GM12864 (cell line): ENCODE data around the gene GPR158.

Experiments used
- DNase-seq: peaks from one replicate; pipeline ENCODE4 v3.0.0-alpha.2; 2011; ENCODE audit warnings: low read depth
- H3K4me3 ChIP-seq: 2 replicates; pipeline ENCODE4 v1.5.1; 2011; ENCODE audit warnings: mild to moderate bottlenecking, low read depth, low read length, control low read depth
- TF ChIP-seq, protein P1 (sequence below): IDR thresholded peaks from 2 replicates; pipeline ENCODE4 v1.5.1; 2011; ENCODE audit warnings: low read depth, mild to moderate bottlenecking, moderate library complexity, low read length, control low read depth, inconsistent platforms; ENCODE audit errors: missing control alignments

Gene GPR158

DNA sequence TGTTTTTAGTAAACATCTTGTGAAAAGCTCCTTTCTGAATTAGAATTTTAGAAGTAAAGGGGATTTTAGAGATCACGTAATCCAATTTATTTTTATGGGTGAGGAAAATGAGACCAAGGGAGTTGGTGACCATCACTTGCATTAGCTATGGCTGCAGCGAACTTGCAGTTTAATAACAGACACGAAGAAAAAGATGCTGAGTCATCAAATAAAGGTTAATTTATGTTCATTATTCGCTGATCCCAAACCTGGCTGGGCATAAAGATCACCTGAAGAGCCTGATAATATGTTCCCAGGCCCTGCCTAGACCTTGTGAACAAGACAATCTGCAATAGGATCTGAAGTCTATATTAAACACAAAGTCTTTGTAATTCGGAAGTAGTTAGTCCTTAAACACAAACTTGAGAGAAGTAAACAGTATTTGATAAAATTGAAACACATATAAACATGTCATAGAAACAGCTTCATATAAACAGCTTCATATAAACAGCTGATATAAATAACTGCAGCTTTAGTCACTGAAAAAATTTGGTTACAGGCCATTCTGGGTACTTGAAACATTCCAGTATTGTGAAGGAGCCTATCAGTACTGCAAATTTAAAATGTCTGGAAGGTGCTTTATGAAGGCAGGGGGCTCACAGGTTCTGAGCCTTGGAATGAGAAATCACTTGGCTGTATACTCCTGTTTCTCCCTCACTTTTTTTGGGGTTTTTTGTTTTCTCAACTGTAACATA lies 16.5 kb downstream of the GPR158 start:
- TF ChIP-seq, protein P1, sequence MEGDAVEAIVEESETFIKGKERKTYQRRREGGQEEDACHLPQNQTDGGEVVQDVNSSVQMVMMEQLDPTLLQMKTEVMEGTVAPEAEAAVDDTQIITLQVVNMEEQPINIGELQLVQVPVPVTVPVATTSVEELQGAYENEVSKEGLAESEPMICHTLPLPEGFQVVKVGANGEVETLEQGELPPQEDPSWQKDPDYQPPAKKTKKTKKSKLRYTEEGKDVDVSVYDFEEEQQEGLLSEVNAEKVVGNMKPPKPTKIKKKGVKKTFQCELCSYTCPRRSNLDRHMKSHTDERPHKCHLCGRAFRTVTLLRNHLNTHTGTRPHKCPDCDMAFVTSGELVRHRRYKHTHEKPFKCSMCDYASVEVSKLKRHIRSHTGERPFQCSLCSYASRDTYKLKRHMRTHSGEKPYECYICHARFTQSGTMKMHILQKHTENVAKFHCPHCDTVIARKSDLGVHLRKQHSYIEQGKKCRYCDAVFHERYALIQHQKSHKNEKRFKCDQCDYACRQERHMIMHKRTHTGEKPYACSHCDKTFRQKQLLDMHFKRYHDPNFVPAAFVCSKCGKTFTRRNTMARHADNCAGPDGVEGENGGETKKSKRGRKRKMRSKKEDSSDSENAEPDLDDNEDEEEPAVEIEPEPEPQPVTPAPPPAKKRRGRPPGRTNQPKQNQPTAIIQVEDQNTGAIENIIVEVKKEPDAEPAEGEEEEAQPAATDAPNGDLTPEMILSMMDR: no peak
- no peak overlapping the region for H3K4me3 ChIP-seq
- no peak for DNase-seq

DNA sequence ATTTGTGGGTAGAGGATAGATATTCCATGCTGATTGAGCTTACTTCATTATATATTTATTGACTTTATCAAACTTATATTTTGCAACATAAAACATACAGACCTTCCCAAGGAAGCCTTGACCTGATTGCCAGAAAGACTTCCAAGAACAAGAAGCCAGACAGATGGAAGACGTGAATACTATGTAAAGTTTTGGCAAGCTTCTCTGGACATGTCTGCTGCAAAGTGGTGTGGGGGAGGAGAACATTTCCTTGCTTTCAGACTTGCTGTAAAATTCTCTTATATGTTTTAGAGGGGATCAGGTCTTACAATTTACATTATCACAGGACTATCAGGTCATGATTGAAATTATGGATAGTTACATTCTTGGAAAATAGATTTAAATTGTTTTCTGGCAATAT lies 23.4 kb downstream of the GPR158 start:
- TF ChIP-seq, protein P1: no peak
- no peak overlapping the region for H3K4me3 ChIP-seq
- no peak for DNase-seq

DNA sequence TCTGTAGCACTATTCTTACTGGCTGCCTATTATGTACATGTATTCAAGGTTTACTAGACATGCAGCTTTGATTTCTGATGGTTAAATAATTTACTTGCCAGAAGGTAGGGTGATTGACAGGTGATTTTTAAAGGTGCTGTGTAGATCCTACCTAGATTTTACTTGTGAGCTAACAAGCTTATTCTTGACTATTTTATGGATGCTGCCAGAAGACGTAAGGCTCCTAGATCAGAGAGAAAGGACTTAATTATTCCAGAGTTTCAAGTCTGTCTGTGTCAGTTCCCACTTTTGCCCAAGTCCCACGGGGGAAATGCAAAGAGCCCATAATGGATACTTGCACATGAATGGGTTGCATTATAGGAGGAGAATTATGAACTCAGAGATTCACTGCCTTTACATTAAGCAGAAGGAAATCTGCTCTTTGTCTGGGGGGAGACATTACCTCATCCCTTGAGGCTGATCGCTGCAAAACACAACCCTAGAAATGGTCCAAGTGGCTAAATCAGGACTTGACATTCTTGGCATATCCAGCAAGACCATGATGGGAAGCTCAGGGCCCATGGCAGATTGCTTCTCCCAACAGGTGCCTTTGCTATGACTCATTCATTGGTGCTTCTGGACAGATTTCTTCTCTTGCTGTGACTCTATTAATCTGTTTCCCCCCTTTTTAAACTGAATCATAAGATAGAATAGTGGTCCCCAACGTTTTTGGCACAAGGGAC lies 32.1 kb downstream of the GPR158 start:
- H3K4me3 ChIP-seq: no peak overlapping the region
- DNase-seq: no peak
- TF ChIP-seq, protein P1: no peak

DNA sequence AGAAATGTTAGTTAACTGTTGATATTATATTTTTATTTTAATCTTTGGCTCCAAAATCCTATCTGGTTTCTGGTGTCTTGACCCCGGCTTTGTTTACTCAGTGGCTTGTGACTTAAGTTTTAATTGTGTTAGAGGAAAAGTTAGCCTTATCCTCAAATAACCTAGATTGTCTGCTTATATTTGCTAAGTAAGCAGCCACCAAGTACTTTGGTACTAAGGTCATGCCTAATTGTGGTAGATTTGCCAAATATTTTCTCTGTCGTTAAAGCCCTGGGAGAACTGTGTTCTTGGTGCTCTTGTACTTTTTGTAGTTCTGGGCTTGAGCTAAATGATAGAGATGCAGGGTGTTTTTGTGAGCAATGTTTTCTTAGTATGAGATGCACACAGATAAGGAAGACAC lies 34.8 kb downstream of the GPR158 start:
- H3K4me3 ChIP-seq: no peak overlapping the region
- DNase-seq: no peak
- TF ChIP-seq, protein P1: no peak

DNA sequence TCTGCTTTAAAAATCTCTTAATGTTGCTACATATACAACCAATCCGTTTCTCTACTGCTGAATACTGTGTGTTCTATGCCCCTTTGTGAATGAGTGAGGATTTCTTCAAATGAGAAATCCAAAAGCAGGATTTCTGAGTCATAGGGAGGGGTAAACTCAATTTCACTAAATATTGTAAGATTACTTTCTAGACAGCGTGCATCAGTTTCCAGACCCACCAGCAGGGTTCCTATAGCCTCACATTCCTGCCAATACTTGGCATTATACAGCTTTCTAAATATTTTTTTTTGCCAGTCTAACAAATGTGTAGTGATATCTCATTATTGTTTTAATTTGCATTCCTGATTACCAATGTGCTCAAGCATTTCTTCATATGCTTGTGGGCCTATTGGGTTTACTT lies 35.5 kb downstream of the GPR158 start:
- TF ChIP-seq, protein P1: no peak
- no peak overlapping the region for H3K4me3 ChIP-seq
- DNase-seq: no peak

DNA sequence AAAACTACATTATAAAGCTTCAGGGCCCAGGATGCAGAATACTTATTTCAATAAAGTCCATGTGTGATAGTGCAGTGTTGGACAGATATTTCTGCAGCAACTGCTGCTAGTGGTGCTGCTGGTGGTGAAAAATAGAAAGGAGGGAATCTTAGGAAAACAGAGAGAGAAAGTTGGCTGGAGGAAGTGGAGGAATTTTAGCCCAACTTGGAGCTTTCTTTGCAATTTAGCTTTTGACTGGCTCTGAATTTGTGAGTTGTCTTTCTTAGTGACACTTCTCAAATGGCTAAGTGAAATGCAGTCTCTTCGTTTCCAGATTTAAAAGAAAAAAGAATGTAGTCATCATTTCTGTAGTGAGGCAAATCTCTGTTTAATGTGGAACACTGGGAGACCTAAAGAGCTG lies 45.4 kb downstream of the GPR158 start:
- H3K4me3 ChIP-seq: no peak overlapping the region
- TF ChIP-seq, protein P1: no peak
- DNase-seq: no peak
